ENCODE measurements around the gene KCNK18.
"Not testable (repeated sequence)": the region's sequence is repeated elsewhere in the genome, so short reads cannot be mapped to it uniquely, and the experiment has no call there.

The KCNK18 gene

GRCh38 chr10:117221156-117221711 lies 23.9 kb downstream of the KCNK18 start:
- no peak for DNase-seq (ENCODE audit: low spot score)

GRCh38 chr10:117222552-117222951 lies 25.3 kb downstream of the KCNK18 start:
- DNase-seq (ENCODE audit: low spot score), result no peak

DNA sequence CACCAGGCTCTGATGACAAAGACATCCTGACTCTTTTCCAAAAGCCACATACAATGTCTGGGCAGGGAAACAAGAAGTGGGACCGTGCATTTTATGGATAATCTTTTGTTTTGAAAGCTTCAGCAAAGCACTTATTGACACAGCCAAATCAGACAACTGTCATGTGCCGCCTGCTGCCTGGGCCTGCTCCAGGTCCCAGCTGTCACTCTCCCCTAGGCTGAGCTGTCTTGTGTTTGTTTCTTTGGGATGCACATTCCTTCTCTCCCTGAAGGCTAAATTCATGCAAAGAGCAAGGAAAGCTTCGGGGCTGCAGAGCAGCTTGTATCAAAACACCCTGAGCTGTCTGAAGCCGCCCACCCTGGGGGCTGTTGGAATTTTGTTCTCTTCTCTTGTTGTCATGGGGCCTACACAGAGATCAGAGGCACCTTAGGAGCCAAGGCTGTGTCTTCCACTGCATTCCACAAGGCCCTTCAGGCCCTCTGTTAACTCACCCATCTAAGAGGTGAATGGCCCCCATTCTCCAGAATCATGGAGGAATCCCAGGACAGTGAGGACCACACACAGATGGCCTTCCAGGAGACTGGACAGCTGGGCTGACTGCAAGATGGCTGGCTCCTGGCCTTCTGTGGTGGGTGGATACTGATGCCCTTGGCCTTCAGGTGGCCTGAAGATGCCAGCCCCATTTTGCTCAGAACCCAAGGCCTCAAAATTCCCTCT lies 25.8 kb downstream of the KCNK18 start:
- DNase-seq (ENCODE audit: low spot score), result peak; percentile 8

GRCh38 chr10:117223693-117224430 lies 26.6 kb downstream of the KCNK18 start:
- DNase-seq (ENCODE audit: low spot score), result no peak

DNA sequence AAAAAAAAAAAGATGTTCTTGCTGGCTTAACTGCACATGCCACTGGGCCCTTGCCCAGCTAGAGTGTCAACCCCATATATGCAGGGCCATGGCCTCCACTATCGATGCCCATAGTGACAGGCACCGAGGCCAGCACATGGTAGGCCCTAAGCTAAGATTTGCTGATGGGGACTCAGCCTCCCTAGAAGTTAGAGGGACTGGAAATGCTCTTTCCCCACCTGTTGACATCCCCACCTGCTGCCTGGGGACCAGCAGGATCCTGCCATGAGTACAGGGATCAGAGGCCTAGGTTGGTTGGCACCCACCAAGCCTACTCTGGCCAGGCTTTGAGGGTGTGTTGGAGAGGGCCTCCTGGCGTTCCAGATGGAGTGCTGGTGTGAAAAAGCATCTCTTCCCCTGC lies 27.6 kb downstream of the KCNK18 start:
- DNase-seq (ENCODE audit: low spot score), result no peak

GRCh38 chr10:117226813-117227451 lies 29.6 kb downstream of the KCNK18 start:
- DNase-seq (ENCODE audit: low spot score), result peak; percentile 55

DNA sequence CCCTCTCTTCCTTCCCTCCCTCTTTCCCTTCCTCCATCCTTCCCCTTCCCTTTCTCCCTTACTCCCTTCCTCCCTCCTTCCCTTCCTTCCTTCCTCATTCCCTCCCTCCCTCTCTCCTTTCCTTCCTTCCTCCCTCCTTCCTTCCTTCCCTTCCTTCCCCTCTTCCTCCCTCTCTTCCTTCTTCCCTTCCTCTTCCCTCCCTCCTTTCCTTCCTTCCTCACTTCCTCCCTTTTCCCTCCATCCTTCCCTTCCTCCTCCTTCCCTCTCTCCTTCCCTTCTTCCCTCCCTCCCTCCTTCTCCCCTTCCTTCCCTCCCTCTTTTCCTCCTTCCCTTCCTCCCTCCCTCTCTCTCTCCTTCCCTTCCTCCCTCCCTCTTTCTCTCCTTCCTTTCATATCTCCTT lies 30.9 kb downstream of the KCNK18 start:
- no peak for DNase-seq (ENCODE audit: low spot score)

- DNase-seq (ENCODE audit: low spot score), result not testable (repeated sequence)
These were observed 32.8 kb downstream of the KCNK18 start for GRCh38 chr10:117230107-117230506.

GRCh38 chr10:117237401-117237991 lies 40.2 kb downstream of the KCNK18 start:
- DNase-seq (ENCODE audit: low spot score), result no peak

DNA sequence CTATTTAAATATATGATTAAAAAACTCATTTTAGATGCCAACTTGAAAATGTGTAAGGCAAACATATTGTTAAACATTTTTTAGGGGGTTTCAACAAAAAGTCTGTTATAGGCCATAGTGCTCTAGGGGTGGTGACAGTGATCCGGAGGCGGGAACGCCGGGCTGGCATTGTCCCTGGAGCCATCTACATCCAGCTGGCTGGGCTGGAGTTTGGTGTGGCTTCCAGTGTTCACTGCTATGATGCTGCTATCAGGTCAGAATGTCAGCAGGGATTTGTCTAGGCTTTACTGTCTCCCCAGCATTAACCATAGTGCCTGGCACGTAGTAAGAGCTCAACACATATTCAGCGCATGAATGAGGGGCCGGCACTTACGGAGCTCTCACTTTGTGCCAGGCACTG lies 41.8 kb downstream of the KCNK18 start:
- DNase-seq (ENCODE audit: low spot score), result no peak

DNA sequence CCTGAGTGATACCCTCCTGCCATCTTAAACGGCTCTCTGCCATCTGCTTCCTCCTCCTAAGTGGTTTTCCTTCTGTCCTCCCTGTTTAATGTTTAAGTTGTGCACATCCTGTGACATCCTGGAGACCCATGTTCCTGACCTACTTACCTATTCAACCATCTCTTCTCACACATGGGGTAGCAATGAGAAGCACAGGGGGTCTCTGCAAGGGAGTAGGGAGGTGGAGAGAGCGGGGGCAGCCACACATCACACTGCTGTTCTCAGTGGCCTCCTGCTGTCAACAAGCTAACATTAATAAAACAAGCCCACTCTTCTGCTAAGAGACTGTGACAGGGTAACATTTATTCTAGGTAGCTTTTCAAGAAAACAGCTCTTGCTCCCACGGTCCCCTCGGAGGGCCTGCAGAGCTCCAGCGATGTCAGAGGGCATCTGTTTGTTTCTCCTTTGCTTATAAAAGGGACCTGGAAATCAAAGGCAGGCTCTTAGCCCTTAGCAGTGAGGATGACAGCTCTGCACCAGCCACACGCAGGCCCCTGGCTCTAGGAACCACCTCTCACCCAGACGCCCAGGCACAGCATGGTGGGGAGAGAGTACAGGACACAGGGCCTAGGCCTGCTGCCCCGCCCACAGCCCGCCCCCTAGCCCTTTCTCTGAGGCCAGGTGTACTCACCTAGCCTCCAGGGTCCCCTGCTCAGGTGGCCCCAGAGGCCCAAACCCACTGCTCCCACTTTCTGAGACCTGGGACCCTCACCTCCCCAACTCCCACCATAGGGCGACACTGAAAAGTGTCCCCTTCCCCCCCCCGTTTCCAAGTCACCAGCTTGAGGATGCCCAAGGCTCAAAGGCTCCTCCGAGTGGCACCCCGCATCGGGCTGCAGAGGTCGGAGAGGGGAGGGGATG lies 42.7 kb downstream of the KCNK18 start:
- DNase-seq (ENCODE audit: low spot score), result no peak

DNA sequence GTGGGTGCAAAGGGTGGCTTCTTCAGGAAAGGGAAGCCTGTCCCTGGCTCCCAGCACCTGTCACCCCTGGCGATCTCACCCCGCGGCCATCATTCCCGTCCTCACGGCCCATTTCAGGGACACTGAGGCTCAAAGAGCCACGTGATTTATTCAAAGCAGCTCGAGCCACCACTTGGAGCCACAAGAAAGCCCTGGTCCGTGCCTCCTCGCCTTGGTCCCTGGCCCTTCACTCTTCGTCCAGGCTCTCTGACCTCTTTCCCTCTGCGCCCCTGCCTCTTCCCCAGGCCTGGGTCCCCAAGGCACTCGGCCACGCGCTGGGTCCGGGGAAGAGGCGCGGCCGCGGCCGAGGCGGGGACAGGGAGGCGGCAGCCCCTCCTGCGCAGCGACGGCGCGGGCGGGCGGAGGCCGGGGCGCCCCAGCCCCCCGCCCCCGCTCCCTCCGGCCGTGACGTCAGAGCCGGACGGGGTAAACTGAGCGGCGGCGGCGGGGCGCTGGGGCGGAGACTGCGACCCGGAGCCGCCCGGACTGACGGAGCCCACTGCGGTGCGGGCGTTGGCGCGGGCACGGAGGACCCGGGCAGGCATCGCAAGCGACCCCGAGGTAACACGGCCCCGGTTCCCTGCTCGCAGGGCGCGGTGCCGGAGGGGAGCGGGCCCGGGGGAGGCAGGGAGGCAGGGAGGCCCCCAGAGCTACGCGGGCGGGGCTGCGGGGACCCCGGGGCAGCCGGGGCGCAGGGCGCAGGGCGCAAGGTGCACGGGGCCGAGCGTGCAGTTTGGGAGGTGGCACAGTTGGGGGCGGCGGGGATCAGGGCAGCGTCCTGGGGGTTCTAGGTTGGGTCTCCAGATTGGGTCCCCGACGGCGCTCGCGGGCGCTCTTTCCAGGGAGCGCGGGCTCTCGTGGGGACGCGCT lies 43.6 kb downstream of the KCNK18 start, which contains the start of gene SLC18A2:
TSS of gene SLC18A2 (plus strand) at position 494 of the 909 bp plus-strand sequence. CDS start 580 bp downstream, outside the sequence.
- no peak for DNase-seq (ENCODE audit: low spot score)

DNA sequence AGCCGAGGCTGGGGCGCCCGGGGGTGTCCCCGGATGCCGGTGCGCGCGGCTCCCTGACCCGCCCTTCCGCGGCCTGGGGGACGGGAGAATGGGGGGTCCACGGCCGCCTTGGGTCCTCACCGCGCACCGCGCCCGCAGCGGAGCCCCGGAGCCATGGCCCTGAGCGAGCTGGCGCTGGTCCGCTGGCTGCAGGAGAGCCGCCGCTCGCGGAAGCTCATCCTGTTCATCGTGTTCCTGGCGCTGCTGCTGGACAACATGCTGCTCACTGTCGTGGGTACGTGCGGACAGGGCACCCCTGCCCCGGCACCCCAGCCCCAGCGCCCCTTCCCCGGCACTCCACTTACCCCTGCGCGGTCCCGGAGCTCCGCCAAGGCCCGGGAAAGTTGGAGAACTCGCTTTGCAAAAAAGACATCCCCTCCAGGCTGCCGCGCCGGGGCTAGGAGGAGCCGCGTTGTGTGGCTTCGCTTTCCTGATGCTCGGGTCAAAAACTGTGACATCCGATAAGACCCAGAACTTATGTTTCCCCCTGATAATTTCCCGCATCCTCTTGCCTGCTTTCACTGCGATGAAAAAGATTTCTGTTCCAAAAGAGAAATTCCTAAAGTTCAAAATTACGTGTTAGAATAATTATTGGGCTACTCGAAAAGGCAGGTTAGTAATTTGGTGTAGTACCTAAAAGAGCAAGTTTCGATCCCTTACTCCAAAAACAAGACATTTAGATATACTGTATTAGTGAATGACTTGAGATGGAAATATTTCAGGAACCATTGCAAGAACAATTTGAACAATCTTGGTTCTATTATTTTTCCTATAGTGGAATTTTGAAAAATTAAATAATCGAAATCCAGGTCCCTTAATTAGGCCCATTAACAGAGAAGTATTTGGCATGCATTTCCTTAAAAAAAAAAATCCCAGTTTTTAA lies 44.5 kb downstream of the KCNK18 start:
- no peak for DNase-seq (ENCODE audit: low spot score)

- DNase-seq (ENCODE audit: low spot score), result no peak
These were observed 45.2 kb downstream of the KCNK18 start for GRCh38 chr10:117242463-117242832.

- DNase-seq (ENCODE audit: low spot score), result no peak
These were observed 49.8 kb downstream of the KCNK18 start for GRCh38 chr10:117246997-117247671.

DNA sequence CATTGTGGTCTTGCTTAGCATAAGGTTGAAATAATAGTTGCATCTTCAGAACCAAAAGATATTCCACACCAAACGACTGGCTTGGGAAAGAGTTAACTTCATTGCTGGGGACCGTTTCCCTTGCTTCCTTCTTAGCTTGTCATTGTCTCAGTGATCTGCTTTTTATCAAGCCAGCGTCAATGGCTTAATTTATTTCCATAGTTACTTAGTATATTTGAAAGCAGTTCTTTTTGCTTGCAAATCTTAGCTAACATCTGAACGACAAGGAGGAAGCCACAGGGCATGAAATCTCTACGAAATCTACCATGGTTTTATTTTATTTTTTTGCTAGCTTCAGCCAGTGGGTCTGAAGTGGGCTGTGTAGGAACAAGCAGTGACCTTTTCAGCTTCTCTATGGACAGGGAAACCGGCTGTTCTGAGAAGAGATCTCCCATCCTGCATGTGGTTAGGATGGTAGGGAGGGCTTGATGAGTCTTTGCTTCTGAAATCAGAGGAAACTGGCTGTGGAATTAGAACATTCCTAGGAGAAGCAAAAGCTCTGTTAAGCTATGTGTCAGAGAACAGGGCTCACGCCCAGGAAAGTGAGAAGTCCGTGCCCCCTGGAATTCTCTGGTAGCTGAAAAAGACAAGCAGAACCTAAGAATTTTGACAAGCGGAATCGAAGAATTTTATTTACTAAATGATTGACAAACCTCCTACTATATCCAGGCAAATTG lies 51.6 kb downstream of the KCNK18 start:
- DNase-seq (ENCODE audit: low spot score), result no peak

DNA sequence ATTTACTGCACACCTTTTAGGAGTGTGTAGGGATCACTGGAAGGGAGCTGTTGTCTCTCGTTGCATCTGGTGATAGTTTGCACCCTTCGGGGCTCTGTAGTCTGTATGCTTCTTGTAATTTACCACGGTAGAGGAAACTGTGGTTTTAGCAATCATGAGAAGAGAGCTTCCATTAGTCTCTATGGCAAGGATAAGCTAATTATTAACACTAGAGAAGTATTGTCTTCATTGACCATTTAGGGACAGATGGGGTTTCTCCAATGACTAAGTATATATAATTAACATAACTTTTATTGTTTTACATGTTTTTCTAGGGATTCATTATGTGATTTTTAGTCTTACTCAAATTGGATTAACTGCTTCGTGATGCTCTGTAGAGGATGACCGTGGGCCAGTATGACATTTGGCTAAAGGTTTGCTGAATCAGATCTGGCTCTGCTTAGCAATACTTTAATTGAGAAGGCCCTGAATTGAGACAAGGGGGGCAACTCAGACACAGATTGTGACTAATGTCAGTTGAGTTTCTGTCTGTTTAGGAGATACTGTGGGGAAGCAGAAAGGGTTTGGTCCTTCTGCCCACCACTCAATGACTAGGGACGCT lies 52.3 kb downstream of the KCNK18 start:
- DNase-seq (ENCODE audit: low spot score), result no peak
